HepG2 (cell line): Measurements from ENCODE around the gene GDAP2. TPM values are rescaled to one million over a fixed set of nuclear protein-coding genes. Genes with fewer than 3 reads are reported as not detected.

ENCODE experiments used
- ATAD3A ChIP-seq: sonication (generic); formaldehyde crosslinking; IDR thresholded peaks from 2 replicates; pipeline ENCODE4 v1.4.0; 2020; ENCODE audit warnings: missing genetic modification reagents
- HOXA5 ChIP-seq: sonication (generic); formaldehyde crosslinking; IDR thresholded peaks from 2 replicates; pipeline ENCODE4 v1.4.0; 2020; ENCODE audit warnings: missing genetic modification reagents
- MBD4 ChIP-seq: IDR thresholded peaks from 2 replicates; pipeline ENCODE4 v1.6.1; 2012; ENCODE audit warnings: low read length, inconsistent platforms, borderline replicate concordance
- MEIS1 ChIP-seq: sonication (generic); formaldehyde crosslinking; IDR thresholded peaks from 2 replicates; pipeline ENCODE4 v1.9.0; 2021; ENCODE audit warnings: mild to moderate bottlenecking, missing genetic modification reagents, moderate library complexity, borderline replicate concordance
- MXD4 ChIP-seq: IDR thresholded peaks from 2 replicates; pipeline ENCODE4 v1.6.1; 2016; ENCODE audit warnings: mild to moderate bottlenecking, missing biosample characterization, missing genetic modification reagents
- NR2F6 ChIP-seq, 2 experiments: IDR thresholded peaks; 2 replicates each; pipeline ENCODE4 v1.6.1; 2016; ENCODE audit warnings: antibody characterized with exemption in 1 of 2, mild to moderate bottlenecking in 1 of 2
- PHF8 ChIP-seq: sonication (generic); formaldehyde crosslinking; IDR thresholded peaks from 2 replicates; pipeline ENCODE4 v1.5.0; 2020; ENCODE audit warnings: missing genetic modification reagents
- TGIF2 ChIP-seq: IDR thresholded peaks from 2 replicates; pipeline ENCODE4 v1.6.1; 2016; ENCODE audit warnings: control low read depth, missing compliant biosample characterization
- TOE1 ChIP-seq: sonication (generic); formaldehyde crosslinking; IDR thresholded peaks from 2 replicates; pipeline ENCODE4 v1.4.0; 2020; ENCODE audit warnings: mild to moderate bottlenecking, missing genetic modification reagents
- TRIM24 ChIP-seq: sonication (generic); formaldehyde crosslinking; IDR thresholded peaks from 2 replicates; pipeline ENCODE4 v1.8.0; 2022; ENCODE audit warnings: mild to moderate bottlenecking, missing genetic modification reagents
- ZNF234 ChIP-seq: sonication (generic); formaldehyde crosslinking; conservative IDR thresholded peaks from 2 replicates; pipeline ENCODE4 v1.5.1; 2020; ENCODE audit warnings: mild to moderate bottlenecking, missing genetic modification reagents
- ZNF292 ChIP-seq: sonication (generic); formaldehyde crosslinking; IDR thresholded peaks from 2 replicates; pipeline ENCODE4 v1.8.1; 2022; ENCODE audit warnings: mild to moderate bottlenecking, low read depth, missing genetic modification reagents, borderline replicate concordance
- ZNF33B ChIP-seq: sonication (generic); formaldehyde crosslinking; IDR thresholded peaks from 2 replicates; pipeline ENCODE4 v1.5.1; 2020; ENCODE audit warnings: mild to moderate bottlenecking, missing genetic modification reagents
- ZNF589 ChIP-seq: sonication (generic); formaldehyde crosslinking; conservative IDR thresholded peaks from 2 replicates; pipeline ENCODE4 v1.8.0; 2022; ENCODE audit warnings: mild to moderate bottlenecking, moderate library complexity, missing genetic modification reagents
- ZNF619 ChIP-seq: sonication (generic); formaldehyde crosslinking; IDR thresholded peaks from 2 replicates; pipeline ENCODE4 v1.4.0; 2020; ENCODE audit warnings: mild to moderate bottlenecking, missing genetic modification reagents
- ZNF709 ChIP-seq: sonication (generic); formaldehyde crosslinking; IDR thresholded peaks from 2 replicates; pipeline ENCODE4 v1.5.0; 2020; ENCODE audit warnings: mild to moderate bottlenecking, missing genetic modification reagents
- ZNF746 ChIP-seq: sonication (generic); formaldehyde crosslinking; IDR thresholded peaks from 2 replicates; pipeline ENCODE4 v1.8.0; 2022; ENCODE audit warnings: mild to moderate bottlenecking, missing genetic modification reagents
- ZNF761 ChIP-seq: sonication (generic); formaldehyde crosslinking; conservative IDR thresholded peaks from 2 replicates; pipeline ENCODE4 v1.4.0; 2020; ENCODE audit warnings: mild to moderate bottlenecking, missing genetic modification reagents
- polyA plus RNA-seq, 8 experiments: library from polyadenylated mRNA; depleted of rRNA in 3 of 8; stranded (reverse) in 7 of 8; unstranded in 1 of 8; fragments of >200 nt; fragmentation: Illumina TruSeq in 4 of 8; extraction: Trizol in 4 of 8; gene quantifications; 2 replicates each; pipeline versions ENCODE4 v1.2.1 to v1.2.3, GENCODE V29; 2011 to 2016; ENCODE audit warnings: low read depth in 4 of 8, missing spikeins in 1 of 8, mixed read lengths in 1 of 8; ENCODE audit not compliant: insufficient read depth in 1 of 8
- total RNA-seq, 5 experiments: library from RNA; depleted of rRNA; stranded (reverse); fragments of >200 nt; fragmentation: Illumina TruSeq; extraction: Trizol; gene quantifications; 2 replicates each; pipeline ENCODE4 v1.2.3, GENCODE V29; 2016; ENCODE audit warnings: low read depth in 1 of 5
- TF ChIP-seq, protein P1 (sequence below): sonication (generic); formaldehyde crosslinking; IDR thresholded peaks from 2 replicates; pipeline ENCODE4 v1.8.0; 2022; ENCODE audit warnings: mild to moderate bottlenecking, missing genetic modification reagents; ENCODE audit not compliant: insufficient replicate concordance
- TF ChIP-seq, protein P2 (sequence below): sonication (generic); formaldehyde crosslinking; IDR thresholded peaks from 2 replicates; pipeline ENCODE4 v1.4.0; 2020; ENCODE audit warnings: missing genetic modification reagents
- TF ChIP-seq, protein P3 (sequence below): sonication (generic); formaldehyde crosslinking; IDR thresholded peaks from 2 replicates; pipeline ENCODE4 v1.4.0; 2020; ENCODE audit warnings: mild to moderate bottlenecking, missing genetic modification reagents
- TF ChIP-seq, protein P4 (sequence below): sonication (generic); formaldehyde crosslinking; IDR thresholded peaks from 2 replicates; pipeline ENCODE4 v1.4.0; 2020; ENCODE audit warnings: mild to moderate bottlenecking, missing genetic modification reagents
- TF ChIP-seq, protein P5 (sequence below): IDR thresholded peaks from 2 replicates; pipeline ENCODE4 v1.6.1; 2016; ENCODE audit warnings: low read depth, borderline replicate concordance

GDAP2 gene
- total and polyA plus RNA-seq, 2 of the 13 experiments (the other 11 are each of a cell fraction or from before 2014, with no cell fraction given) = 11.4 to 23.2 TPM

DNA sequence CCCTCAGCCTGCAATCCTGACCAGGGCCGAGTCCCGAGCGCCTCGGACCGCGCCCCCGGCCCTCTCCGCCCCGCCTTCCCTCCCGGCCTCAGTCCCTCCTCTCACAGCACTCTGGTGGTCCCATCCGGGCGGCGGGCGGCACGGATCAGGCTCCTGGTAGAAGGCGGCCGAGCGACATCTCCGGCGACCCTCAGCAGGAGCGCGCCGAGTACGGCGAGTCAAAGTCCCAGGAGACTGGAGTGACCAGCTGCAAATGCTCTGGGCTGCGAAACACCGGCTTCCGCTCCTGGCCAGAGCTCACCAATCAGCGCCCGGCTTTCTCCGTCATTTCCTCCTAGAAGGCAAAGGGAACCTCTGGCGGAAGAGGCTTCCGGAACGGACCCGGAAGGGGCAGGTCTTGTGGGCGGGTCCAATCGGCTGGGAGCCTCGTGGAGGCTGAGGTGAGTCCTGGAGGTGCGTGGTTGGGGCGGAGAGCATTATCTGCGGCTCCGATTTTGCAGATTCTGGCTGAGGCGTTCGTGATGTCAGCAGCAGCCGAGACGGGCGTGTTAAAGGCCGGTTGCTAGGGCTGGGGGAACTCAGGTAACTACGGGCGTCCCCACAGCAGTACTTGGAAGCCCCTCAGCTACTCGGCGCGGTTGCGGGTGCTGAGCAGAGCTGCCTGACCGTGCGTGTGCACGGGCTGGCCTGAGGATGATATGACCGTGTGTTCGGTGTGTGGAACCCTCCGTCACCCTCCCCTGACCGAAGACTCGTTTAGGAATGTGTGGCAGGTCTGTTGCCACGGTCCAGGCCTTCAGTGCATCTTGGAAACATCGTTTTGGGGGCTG lies at the start of gene GDAP2, which contains the start of gene WDR3 (continued):
- TF ChIP-seq TOE1 (CRISPR knock-in tag) (no peak), HOXA5 (CRISPR knock-in tag) (0 out of 2 replicates have a peak, but pooled peaks have one; percentile 39), ZNF746 (peak; percentile 24; the same call in 1 of the 2 replicates), TGIF2 (CRISPR knock-in tag) (peak; percentile 82), TRIM24 (CRISPR knock-in tag) (no peak), ZNF709 (CRISPR knock-in tag) (0 out of 2 replicates have a peak, but pooled peaks have one; percentile 49), MEIS1 (peak; percentile 55; the same call in 1 of the 2 replicates), PHF8 (CRISPR knock-in tag) (peak; percentile 94), MBD4 (no peak), ZNF619 (CRISPR knock-in tag) (no peak), ZNF761 (CRISPR knock-in tag) (no peak), ZNF589 (CRISPR knock-in tag) (no peak), NR2F6 (IDR thresholded peaks at IDR 0.05) (no peak), NR2F6 (CRISPR knock-in tag; IDR thresholded peaks at IDR 0.05) (peak; percentile 8; the same call in 1 of the 2 replicates), ZNF234 (CRISPR knock-in tag) (no peak), ZNF292 (CRISPR knock-in tag) (no peak), ZNF33B (CRISPR knock-in tag) (0 out of 2 replicates have a peak, but pooled peaks have one; percentile 62), MXD4 (peak; percentile 92), ATAD3A (CRISPR knock-in tag) (no peak)
- TF ChIP-seq, protein P1, sequence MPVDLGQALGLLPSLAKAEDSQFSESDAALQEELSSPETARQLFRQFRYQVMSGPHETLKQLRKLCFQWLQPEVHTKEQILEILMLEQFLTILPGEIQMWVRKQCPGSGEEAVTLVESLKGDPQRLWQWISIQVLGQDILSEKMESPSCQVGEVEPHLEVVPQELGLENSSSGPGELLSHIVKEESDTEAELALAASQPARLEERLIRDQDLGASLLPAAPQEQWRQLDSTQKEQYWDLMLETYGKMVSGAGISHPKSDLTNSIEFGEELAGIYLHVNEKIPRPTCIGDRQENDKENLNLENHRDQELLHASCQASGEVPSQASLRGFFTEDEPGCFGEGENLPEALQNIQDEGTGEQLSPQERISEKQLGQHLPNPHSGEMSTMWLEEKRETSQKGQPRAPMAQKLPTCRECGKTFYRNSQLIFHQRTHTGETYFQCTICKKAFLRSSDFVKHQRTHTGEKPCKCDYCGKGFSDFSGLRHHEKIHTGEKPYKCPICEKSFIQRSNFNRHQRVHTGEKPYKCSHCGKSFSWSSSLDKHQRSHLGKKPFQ (CRISPR knock-in tag) = no peak
- TF ChIP-seq, protein P2, sequence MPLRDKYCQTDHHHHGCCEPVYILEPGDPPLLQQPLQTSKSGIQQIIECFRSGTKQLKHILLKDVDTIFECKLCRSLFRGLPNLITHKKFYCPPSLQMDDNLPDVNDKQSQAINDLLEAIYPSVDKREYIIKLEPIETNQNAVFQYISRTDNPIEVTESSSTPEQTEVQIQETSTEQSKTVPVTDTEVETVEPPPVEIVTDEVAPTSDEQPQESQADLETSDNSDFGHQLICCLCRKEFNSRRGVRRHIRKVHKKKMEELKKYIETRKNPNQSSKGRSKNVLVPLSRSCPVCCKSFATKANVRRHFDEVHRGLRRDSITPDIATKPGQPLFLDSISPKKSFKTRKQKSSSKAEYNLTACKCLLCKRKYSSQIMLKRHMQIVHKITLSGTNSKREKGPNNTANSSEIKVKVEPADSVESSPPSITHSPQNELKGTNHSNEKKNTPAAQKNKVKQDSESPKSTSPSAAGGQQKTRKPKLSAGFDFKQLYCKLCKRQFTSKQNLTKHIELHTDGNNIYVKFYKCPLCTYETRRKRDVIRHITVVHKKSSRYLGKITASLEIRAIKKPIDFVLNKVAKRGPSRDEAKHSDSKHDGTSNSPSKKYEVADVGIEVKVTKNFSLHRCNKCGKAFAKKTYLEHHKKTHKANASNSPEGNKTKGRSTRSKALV (CRISPR knock-in tag) = no peak
- TF ChIP-seq, protein P3, sequence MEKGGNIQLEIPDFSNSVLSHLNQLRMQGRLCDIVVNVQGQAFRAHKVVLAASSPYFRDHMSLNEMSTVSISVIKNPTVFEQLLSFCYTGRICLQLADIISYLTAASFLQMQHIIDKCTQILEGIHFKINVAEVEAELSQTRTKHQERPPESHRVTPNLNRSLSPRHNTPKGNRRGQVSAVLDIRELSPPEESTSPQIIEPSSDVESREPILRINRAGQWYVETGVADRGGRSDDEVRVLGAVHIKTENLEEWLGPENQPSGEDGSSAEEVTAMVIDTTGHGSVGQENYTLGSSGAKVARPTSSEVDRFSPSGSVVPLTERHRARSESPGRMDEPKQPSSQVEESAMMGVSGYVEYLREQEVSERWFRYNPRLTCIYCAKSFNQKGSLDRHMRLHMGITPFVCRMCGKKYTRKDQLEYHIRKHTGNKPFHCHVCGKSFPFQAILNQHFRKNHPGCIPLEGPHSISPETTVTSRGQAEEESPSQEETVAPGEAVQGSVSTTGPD = no peak
- TF ChIP-seq, protein P4, sequence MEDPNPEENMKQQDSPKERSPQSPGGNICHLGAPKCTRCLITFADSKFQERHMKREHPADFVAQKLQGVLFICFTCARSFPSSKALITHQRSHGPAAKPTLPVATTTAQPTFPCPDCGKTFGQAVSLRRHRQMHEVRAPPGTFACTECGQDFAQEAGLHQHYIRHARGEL (CRISPR knock-in tag) = no peak
- TF ChIP-seq, protein P5, sequence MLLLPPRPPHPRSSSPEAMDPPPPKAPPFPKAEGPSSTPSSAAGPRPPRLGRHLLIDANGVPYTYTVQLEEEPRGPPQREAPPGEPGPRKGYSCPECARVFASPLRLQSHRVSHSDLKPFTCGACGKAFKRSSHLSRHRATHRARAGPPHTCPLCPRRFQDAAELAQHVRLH = 0 out of 2 replicates have a peak, but pooled peaks have one; percentile 45
